GM18951 (cell line): ENCODE measurements around the gene CPT2.

Experiments used
- POLR2A ChIP-seq: IDR thresholded peaks from 4 replicates; pipeline ENCODE4 v1.6.1; 2011; ENCODE audit warnings: mild to moderate bottlenecking; ENCODE audit not compliant: insufficient read length, insufficient read depth; ENCODE audit errors: extremely low read depth
- in situ Hi-C: fragments of 300-500 bp; cut with MboI; formaldehyde crosslinking; loops from one replicate; pipeline ENCODE4 v1.12.0; 2022; ENCODE audit warnings: low sequenced_read_pairs, mixed read lengths, inconsistent platforms; ENCODE audit not compliant: unreplicated experiment

CPT2 gene

GRCh38 chr1:53254011-53254640, 57.5 kb downstream of the CPT2 start:
- in situ Hi-C loops, result no loop called here
- no peak for TF ChIP-seq POLR2A

- in situ Hi-C loops, result no loop called here
- no peak for TF ChIP-seq POLR2A
Observed at GRCh38 chr1:53255031-53255430, 58.4 kb downstream of the CPT2 start.

GRCh38 chr1:53256511-53257453, 60.2 kb downstream of the CPT2 start:
- in situ Hi-C loops, result no loop called here
- no peak for TF ChIP-seq POLR2A

GRCh38 chr1:53257454-53258081, 60.9 kb downstream of the CPT2 start:
- in situ Hi-C loops, result no loop called here
- TF ChIP-seq POLR2A, result no peak

GRCh38 chr1:53258216-53258615, 61.6 kb downstream of the CPT2 start:
- no peak for TF ChIP-seq POLR2A
- in situ Hi-C loops, result no loop called here

GRCh38 chr1:53259932-53260331, 63.3 kb downstream of the CPT2 start:
- in situ Hi-C loops, result no loop called here
- no peak for TF ChIP-seq POLR2A

- in situ Hi-C loops, result no loop called here
- TF ChIP-seq POLR2A, result no peak
Observed at GRCh38 chr1:53260631-53261247, 64.1 kb downstream of the CPT2 start.

- no peak for TF ChIP-seq POLR2A
- in situ Hi-C loops, result no loop called here
Observed at GRCh38 chr1:53262000-53262399, 65.4 kb downstream of the CPT2 start.
